ENCODE data around the gene CD37. TPM values are rescaled to one million over a fixed set of nuclear protein-coding genes. Genes with fewer than 3 reads are reported as not detected.

CD37 gene
- total and polyA plus RNA-seq, 2 of the 4 experiments (the other 2 are of a cell fraction) = not detected

GRCh38 chr19:49343123-49343522 lies 7.9 kb downstream of the CD37 start:
- no TSS peak for BruUV-seq (replicated peaks)
- dilution Hi-C loops (cut with HindIII; ENCODE audit: low sequenced_read_pairs, unreplicated experiment) = no loop called here
- no CpG with 5 or more reads among the region's 7 CpGs for WGBS, 2 experiments (ENCODE audit: extremely low coverage in 2 of 2, insufficient read length in 1 of 2)

More at GRCh38 chr19:49343123-49343522, 7.9 kb downstream of the CD37 start:
- POLR2A ChIA-PET (ENCODE audit: unreplicated experiment) = no interaction called here
- Histone ChIP-seq H3K9me3 (ENCODE audit: control insufficient read depth, insufficient read depth, low read length) (no peaks in the 10 kb centered on the region), H2BK120ac (ENCODE audit: low read depth, low read length) (no peak overlapping the region), H2AK5ac (ENCODE audit: low read depth, low read length) (no peak overlapping the region), H3K9me1 (ENCODE audit: insufficient read depth, low read length) (0 out of 2 replicates have a peak, but pooled peaks cover 8% of the 10 kb centered on the region), H3K36me3 (ENCODE audit: control insufficient read depth, insufficient read depth, low read length) (peaks cover 70% of the 10 kb centered on the region), H2BK15ac (ENCODE audit: low read depth, low read length) (no peak overlapping the region), H3K9ac (ENCODE audit: low read depth, low read length) (no peak overlapping the region), H3K4me1 (ENCODE audit: control insufficient read depth, insufficient read depth, low read length) (no peaks in the 10 kb centered on the region), H3K4me2 (ENCODE audit: low read depth, low read length) (no peak overlapping the region), H4K5ac (ENCODE audit: low read depth, low read length) (no peak overlapping the region), H3K27me3 (ENCODE audit: control insufficient read depth, insufficient read depth, low read length) (no peaks in the 10 kb centered on the region), H3K23ac (ENCODE audit: low read depth, low read length) (no peak overlapping the region), H2AK9ac (replicated peaks; ENCODE audit: low read depth, low read length, poor library complexity) (no peak overlapping the region), H3K27ac (ENCODE audit: insufficient read depth, low read length) (no peak overlapping the region), H2BK5ac (ENCODE audit: low read depth, low read length, poor library complexity, severe bottlenecking) (no peak overlapping the region), H3K56ac (ENCODE audit: extremely low read depth, insufficient read depth, low read length) (no peak overlapping the region), H3K14ac (replicated peaks; ENCODE audit: low read depth, low read length) (no peak overlapping the region), H4K8ac (ENCODE audit: low read depth in 2 of 2, low read length in 2 of 2) (no peak overlapping the region), H4K91ac (ENCODE audit: insufficient read depth, low read depth, low read length) (no peak overlapping the region), H4K20me1 (ENCODE audit: insufficient read depth, low read length) (peaks cover 9% of the 10 kb centered on the region), H3K18ac (ENCODE audit: low read depth, low read length) (no peak overlapping the region), H3K79me1 (ENCODE audit: low read depth in 1 of 2, low read length in 2 of 2) (peaks cover 0 to 18% of the 10 kb centered on the region in 2 experiments; a peak in 3 of 4 replicates), H2BK20ac (ENCODE audit: low read depth, low read length) (no peak overlapping the region), H3K4ac (ENCODE audit: low read depth, low read length) (no peak overlapping the region), H2AFZ (replicated peaks; ENCODE audit: low read length, poor library complexity) (no peak overlapping the region), H3K4me3 (ENCODE audit: insufficient read depth, low read depth, low read length) (no peak overlapping the region)
- CTCF ChIA-PET = no interaction called here
- no peak for DNase-seq
- ATAC-seq (ENCODE audit: low read depth) = no peak
- TF ChIP-seq RCOR1 (IDR thresholded peaks at IDR 0.05; ENCODE audit: insufficient replicate concordance, low read length) = no peak
- no peak for TF ChIP-seq MAFK (IDR thresholded peaks at IDR 0.05; ENCODE audit: low read depth, low read length)
- TF ChIP-seq ELK1 (IDR thresholded peaks at IDR 0.05; ENCODE audit: borderline replicate concordance, low read depth, low read length) = no peak
- intact Hi-C loops (cut with micrococcal nuclease) (no loop called here), in situ Hi-C loops (cut with MboI; ENCODE audit: low sequenced_read_pairs) (no loop called here)
